HUES6 (cell line): ENCODE results near the gene BCAR1.

Experiments
- H3K27ac ChIP-seq: 2 replicates; pipeline ENCODE4 v1.7.0; 2013; ENCODE audit warnings: low read depth, mild to moderate bottlenecking, low read length, inconsistent platforms
- H3K27me3 ChIP-seq: 2 replicates; pipeline ENCODE4 v1.6.1; 2013; ENCODE audit warnings: low read length; ENCODE audit not compliant: control insufficient read depth, insufficient read depth
- H3K36me3 ChIP-seq: 2 replicates; pipeline ENCODE4 v1.6.1; 2013; ENCODE audit warnings: low read length; ENCODE audit not compliant: control insufficient read depth, insufficient read depth
- H3K4me1 ChIP-seq: 2 replicates; pipeline ENCODE4 v1.6.1; 2013; ENCODE audit warnings: low read length; ENCODE audit not compliant: control insufficient read depth, insufficient read depth
- H3K4me3 ChIP-seq: 2 replicates; pipeline ENCODE4 v1.5.1; 2013; ENCODE audit warnings: low read depth, low read length
- H3K9ac ChIP-seq: one replicate; pipeline ENCODE4 v1.6.1; 2013; ENCODE audit warnings: mild to moderate bottlenecking, low read length
- H3K9me3 ChIP-seq: 2 replicates; pipeline ENCODE4 v1.6.1; 2013; ENCODE audit warnings: low read depth, low read length; ENCODE audit not compliant: control insufficient read depth, insufficient read depth

The BCAR1 gene

DNA sequence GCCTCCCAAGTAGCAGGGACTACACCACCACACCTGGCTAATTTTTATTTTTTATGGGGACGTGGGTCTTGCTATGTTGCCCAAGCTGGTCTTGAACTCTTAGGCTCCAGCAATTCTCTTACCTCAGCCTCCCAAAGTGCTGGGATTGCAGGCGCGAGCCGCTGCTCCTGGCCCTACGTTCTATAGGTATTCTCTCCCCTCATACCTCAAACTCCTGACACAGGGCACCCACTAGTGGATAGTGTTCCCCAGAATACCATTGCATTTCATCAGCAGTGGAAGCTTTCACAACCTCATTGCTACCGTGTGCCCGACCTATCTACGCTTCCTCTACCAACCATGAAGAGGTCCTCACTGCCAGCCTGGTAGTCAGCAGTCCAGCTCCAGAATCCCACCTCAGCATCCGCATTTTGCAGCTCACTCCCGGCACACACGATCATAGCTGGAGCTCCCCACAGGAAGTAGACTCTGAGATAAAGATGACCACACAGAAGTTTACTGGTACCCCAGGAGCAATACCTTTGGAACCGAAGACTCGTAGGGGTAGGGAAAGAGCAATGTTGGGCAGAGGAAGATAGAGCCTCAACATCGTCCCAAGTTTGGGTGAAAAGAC is 53.8 kb downstream of the BCAR1 start:
- Histone ChIP-seq H3K9me3 (no peaks in the 10 kb centered on the region), H3K36me3 (no peaks in the 10 kb centered on the region), H3K27me3 (no peaks in the 10 kb centered on the region), H3K9ac (no peak overlapping the region), H3K4me3 (no peak overlapping the region), H3K4me1 (peaks cover 4% of the 10 kb centered on the region; the same call in 1 of the 2 replicates), H3K27ac (no peak overlapping the region)

GRCh38 chr16:75196836-75197235 is 54.6 kb downstream of the BCAR1 start:
- no peak overlapping the region for H3K4me3 ChIP-seq
- H3K9ac ChIP-seq: no peak overlapping the region
- peaks cover 4% of the 10 kb centered on the region; the same call in 1 of the 2 replicates for H3K4me1 ChIP-seq
- H3K27ac ChIP-seq: no peak overlapping the region
- no peaks in the 10 kb centered on the region for H3K27me3 ChIP-seq
- no peaks in the 10 kb centered on the region for H3K9me3 ChIP-seq
- H3K36me3 ChIP-seq: no peaks in the 10 kb centered on the region

- Histone ChIP-seq H3K27ac (no peak overlapping the region), H3K9ac (no peak overlapping the region), H3K27me3 (no peaks in the 10 kb centered on the region), H3K36me3 (no peaks in the 10 kb centered on the region), H3K4me3 (no peak overlapping the region), H3K9me3 (no peaks in the 10 kb centered on the region), H3K4me1 (peaks cover 4% of the 10 kb centered on the region; the same call in 1 of the 2 replicates)
Observed at GRCh38 chr16:75195811-75196790, 55.3 kb downstream of the BCAR1 start.

DNA sequence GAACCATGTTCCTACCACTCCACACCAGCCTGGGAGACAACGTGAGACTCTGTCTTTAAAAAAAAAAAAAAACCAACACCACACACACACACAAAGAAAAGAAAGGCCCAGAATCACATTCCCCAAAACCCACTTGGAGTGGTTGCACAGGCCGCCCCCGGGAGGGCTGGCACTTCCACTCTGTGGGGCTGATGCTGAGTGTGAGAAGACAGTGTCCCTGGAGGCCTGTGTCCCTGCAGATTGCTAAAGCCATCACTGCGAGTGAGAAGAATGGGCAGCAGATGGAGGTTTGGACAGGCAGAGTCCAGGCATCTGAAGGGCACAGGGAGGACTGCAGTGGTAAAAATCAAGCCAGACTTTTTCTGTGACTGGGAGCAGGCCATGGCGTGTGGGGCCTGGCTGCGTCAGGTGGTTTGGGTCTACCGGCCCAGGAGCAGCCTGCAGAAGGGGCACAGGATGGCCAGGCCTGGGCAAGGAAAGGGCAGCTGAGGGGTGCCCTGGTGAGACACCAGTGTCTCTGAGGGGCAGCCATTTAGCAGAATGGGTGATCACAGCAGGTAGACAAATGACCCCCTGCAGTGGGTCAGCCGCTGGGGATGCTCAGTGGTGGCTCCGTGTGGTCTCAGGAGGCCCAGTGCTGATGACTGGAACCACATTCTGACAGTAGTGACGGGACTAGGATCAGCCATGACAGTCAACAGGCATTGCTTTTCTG is 57.5 kb downstream of the BCAR1 start:
- H3K27ac ChIP-seq: no peak overlapping the region
- no peak overlapping the region for H3K4me3 ChIP-seq
- no peak overlapping the region for H3K9ac ChIP-seq
- peaks cover 4% of the 10 kb centered on the region; the same call in 1 of the 2 replicates for H3K4me1 ChIP-seq
- H3K27me3 ChIP-seq: no peaks in the 10 kb centered on the region
- no peaks in the 10 kb centered on the region for H3K9me3 ChIP-seq
- no peaks in the 10 kb centered on the region for H3K36me3 ChIP-seq

DNA sequence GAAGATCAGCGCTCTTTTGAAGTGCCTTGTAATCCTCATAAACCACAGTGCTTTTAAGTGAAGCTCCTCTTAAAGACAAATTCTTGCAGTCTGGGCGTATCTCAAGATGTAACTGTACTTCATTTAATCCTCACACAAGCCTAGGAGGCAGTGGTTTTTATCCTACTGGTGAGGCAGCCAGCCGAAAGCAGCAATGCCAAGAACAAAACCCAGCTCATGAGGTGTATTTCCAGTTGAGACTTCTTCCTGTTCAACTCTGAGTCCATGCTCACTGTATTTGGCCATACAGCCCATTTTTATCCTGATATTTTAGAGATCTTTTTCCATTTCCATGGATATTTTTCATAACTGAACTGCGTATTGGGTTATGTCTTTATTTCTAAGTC is 58.2 kb downstream of the BCAR1 start:
- Histone ChIP-seq H3K9ac (no peak overlapping the region), H3K27ac (no peak overlapping the region), H3K9me3 (no peaks in the 10 kb centered on the region), H3K36me3 (no peaks in the 10 kb centered on the region), H3K4me1 (peaks cover 4% of the 10 kb centered on the region; the same call in 1 of the 2 replicates), H3K4me3 (no peak overlapping the region), H3K27me3 (no peaks in the 10 kb centered on the region)

DNA sequence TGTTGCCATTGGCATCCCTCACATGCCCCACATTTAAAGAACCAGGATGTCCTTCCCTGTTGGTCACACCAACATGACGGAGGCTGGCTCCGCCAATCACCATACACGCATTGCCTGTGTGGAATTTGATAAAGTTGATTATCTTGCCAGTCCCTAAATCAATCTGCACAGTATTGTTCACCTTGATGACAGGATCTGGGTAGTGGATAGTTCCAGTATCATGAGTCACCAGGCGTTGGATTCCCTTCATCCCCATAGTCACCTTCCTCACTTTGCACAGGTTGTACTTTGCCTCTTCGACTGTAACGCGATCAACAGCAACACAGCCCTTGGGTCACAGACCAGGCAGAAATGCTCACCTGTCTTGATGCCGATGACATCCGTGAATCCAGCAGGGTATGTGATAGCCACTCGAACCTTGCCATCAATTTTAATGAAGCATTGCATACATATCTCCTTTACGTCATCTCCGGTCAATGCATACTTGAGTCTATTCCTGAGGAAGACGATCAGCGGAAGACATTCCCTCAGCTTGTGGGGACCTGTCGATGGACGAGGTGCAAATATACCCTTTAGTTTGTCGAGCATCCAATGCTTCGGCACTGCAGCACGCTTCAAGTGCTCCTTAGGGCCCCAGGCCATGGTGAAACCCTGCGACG is 58.7 kb downstream of the BCAR1 start:
- no peak overlapping the region for H3K9ac ChIP-seq
- H3K27me3 ChIP-seq: no peaks in the 10 kb centered on the region
- no peaks in the 10 kb centered on the region for H3K36me3 ChIP-seq
- H3K27ac ChIP-seq: no peak overlapping the region
- no peak overlapping the region for H3K4me3 ChIP-seq
- H3K9me3 ChIP-seq: no peaks in the 10 kb centered on the region
- no peaks in the 10 kb centered on the region for H3K4me1 ChIP-seq

DNA sequence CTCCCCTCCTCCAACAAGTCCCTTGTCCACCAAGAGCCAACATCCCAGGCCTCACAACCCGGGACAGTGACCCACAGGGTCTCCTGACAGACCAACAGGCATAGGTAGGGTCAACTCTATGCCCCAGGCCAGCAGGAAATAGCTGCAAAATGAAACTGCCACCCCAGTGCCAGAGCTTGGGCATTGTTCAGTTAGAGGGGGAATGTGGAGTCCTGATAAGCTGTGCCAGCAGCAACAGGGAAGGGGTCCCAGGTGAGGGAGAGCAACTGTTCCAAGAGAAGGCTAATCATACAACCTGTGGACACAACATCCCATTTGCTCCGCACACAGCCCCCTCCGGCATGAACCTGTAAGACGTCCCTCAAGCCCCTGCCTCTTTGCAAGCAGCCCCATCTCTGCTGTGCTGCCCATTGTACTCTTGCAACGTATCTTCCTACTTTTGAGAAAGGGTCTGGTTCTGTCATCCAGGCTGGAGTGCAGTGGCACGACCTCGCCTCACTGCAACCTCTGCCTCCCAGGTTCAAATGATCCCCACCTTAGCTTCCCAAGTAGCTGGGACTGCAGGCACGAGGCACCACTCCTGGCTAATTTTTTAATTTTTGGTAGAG is 61.7 kb downstream of the BCAR1 start:
- Histone ChIP-seq H3K4me3 (no peak overlapping the region), H3K27me3 (no peaks in the 10 kb centered on the region), H3K27ac (no peak overlapping the region), H3K9me3 (no peaks in the 10 kb centered on the region), H3K9ac (no peak overlapping the region), H3K4me1 (no peaks in the 10 kb centered on the region), H3K36me3 (no peaks in the 10 kb centered on the region)

DNA sequence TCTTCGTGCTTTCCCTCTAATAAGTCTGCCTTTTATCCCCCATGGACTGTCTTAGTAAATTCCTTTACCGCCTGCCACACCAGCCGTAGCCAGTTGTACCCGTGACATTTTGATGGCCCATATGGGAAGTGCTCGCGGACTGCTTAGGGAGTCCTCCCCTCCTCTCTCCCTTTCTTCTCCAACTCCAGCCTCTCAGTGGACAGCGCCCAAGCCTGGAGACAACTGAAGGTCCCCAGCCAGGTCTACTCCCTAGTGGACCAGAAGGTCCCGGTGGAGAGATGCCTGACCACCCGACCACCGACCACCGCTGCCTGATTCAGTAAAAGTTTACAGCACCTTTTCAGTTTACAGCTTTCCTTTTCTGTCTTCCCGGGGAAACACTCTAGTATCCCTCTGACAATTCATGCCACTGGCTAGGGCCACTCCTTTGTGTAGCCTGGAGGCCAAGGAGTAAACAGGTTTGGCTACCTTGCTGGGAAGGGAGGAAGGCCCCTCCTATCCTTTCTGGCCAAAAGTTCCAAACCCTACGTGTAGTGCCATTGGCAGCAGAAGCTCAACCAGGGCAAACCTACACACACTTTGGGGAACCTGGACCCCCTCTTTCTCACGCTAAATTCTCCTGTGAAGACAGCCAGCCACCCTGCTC is 62.5 kb downstream of the BCAR1 start:
- H3K27me3 ChIP-seq: no peaks in the 10 kb centered on the region
- no peak overlapping the region for H3K4me3 ChIP-seq
- H3K36me3 ChIP-seq: no peaks in the 10 kb centered on the region
- H3K9ac ChIP-seq: no peak overlapping the region
- H3K4me1 ChIP-seq: no peaks in the 10 kb centered on the region
- no peak overlapping the region for H3K27ac ChIP-seq
- H3K9me3 ChIP-seq: no peaks in the 10 kb centered on the region

DNA sequence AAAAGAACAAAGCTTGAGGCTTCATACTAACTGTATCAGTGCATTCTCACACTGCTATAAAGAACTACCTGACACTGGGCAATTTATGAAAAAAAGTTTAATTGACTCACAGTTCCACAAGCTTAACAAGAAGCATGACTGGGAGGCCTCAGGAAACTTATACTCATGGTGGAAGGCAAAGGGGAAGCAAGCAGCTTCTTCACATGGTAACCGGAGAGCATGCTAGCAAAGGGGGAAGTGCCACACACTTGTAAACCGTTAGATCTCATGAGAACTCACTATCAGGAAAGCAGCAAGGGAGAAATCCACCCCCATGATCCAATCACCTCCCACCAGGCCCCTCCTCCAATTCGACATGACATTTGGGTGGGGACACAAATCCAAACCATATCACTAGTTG is 69.8 kb downstream of the BCAR1 start:
- Histone ChIP-seq H3K9me3 (peaks cover 13% of the 10 kb centered on the region; the same call in 1 of the 2 replicates), H3K36me3 (no peaks in the 10 kb centered on the region), H3K4me1 (no peaks in the 10 kb centered on the region), H3K27ac (no peak overlapping the region), H3K4me3 (no peak overlapping the region), H3K9ac (no peak overlapping the region), H3K27me3 (no peaks in the 10 kb centered on the region)

GRCh38 chr16:75179208-75179607 is 72.2 kb downstream of the BCAR1 start:
- Histone ChIP-seq H3K9ac (no peak overlapping the region), H3K36me3 (0 out of 2 replicates have a peak, but pooled peaks cover 6% of the 10 kb centered on the region), H3K9me3 (peaks cover 27% of the 10 kb centered on the region), H3K4me3 (no peak overlapping the region), H3K27ac (no peak overlapping the region), H3K4me1 (no peaks in the 10 kb centered on the region), H3K27me3 (no peaks in the 10 kb centered on the region)
